NCI-H2171 (cell line): ENCODE data around the gene KCNT1.

Experiments
- DNase-seq: peaks from one replicate; lab custom pipeline; 2025; lab: John Stamatoyannopoulos, UW

KCNT1 gene

DNA sequence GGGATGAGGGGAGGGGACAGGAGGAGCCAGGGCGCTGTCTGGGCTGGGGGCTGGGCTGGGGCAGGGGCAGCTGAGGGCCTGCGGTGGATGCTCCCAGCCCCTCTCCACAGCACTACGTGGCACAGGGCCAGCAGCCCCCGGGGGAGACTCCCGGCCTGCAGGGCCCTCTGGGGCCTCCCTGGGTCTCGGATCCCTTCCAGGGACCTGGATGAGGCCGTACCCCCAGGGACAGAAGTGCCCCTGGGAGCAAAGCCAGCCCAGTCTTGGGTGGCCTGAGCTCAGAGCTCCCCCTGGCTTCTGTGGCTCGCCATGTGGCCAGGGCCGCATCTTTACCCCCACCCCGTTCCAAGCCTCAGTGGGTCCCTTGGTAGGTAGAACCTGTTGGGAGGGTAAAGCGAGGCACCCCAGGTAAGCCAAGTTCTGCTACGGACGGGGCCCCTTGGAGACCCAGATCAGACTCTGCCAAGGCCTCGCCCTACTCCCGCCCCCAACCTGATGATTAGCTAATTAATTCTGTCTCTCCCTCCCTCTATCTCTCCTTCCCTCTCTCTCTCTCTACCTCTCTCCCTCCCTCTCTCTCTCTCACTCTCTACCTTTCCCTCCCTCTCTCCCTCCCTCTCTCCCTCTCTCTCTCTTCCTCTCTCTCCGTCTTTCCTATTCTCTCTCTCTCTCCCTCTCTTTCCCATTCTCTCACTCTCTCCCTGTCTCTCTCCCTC, 24.3 kb downstream of the KCNT1 start:
- no peak for DNase-seq

GRCh38 chr9:135727257-135727875, 25.4 kb downstream of the KCNT1 start:
- no peak for DNase-seq

- no peak for DNase-seq
These were observed 26.6 kb downstream of the KCNT1 start for GRCh38 chr9:135728436-135729110.

- DNase-seq: no peak
These were observed 27.5 kb downstream of the KCNT1 start for GRCh38 chr9:135729480-135729879.

GRCh38 chr9:135731454-135731853, 29.5 kb downstream of the KCNT1 start:
- no peak for DNase-seq

DNA sequence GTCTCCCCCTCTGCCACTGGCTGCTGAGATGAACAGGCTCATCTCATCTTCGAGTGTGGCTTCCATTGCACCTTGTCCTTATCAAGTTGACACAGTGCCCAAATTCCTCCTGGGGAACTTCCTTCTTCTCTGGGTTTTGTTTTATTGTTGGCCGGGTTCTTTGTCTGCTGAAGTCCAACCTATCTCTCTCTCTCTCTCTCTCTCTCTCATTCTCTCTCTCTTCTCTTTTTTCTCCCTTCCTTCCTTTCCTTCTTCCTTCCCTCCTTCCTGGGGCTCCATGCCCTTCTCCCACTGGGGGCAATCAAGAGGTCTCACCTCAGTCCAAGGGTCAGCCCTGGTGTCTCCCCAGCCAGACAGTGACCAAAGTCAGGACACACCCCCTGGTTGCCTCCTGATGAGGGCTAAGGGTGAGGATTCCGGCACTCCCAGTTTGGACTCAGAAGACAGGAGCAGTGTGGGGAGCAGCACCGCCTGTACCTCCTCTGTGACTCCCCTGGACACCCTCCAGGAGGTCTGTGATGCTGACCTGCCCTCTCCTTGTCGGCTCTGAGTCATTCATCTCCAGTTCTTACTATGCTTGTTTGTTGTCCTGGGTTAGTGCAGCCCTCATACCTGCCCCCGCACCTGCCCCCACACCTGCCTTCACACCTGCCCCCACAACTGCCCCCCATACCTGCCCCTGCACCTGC, 30.7 kb downstream of the KCNT1 start:
- no peak for DNase-seq

- no peak for DNase-seq
These were observed 32.7 kb downstream of the KCNT1 start for GRCh38 chr9:135734616-135735144.

GRCh38 chr9:135736272-135736978, 34.4 kb downstream of the KCNT1 start:
- DNase-seq: no peak

GRCh38 chr9:135736979-135737839, 35.2 kb downstream of the KCNT1 start:
- no peak for DNase-seq

- no peak for DNase-seq
These were observed 36.0 kb downstream of the KCNT1 start for GRCh38 chr9:135737840-135738521.

DNA sequence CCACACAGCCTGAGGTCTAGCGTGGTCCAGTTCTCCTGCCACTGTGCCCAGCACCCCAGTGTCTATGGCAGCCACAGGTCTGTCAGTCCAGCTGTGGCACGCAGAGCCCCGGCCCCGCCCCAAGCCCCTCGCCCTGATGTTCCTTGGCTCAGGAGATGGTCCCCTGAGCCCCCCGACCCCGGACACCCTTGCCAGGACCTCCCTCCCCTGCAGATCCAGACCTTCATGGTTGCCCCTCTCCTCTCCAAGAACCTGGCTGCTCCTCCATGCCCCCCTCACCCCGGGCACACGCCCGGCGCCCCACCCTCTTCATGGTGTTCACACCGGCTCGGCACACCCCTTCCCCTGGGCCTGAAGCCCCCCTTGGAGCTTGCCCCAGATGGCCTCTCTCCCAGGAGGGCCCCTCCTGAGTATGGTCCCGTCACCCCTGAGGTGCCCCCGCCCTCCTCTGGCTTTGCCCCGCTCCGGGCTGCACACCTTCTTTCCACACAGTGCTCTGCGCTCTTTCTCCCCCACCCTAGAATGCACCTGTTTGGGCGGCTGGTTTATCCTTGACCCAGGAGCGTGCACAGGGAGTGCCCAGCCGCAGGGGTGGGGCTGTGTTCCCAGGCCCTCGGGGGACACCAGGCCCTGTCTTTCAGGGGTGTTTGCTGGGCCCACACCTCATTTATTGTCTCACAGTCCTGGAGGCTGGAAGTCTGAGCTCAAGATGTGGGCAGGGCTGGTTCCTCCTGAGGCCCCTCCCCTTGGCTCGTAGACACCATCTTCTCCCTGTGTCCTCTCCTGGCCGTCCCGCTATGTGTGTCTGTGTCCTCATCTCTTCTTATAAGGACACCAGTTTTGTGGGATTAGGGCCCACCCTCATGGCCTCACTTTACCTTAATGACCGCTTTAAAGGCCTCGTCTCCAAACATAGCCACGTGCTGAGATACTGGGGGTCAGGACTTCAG, 37.6 kb downstream of the KCNT1 start:
- DNase-seq: no peak

- DNase-seq: no peak
These were observed 39.6 kb downstream of the KCNT1 start for GRCh38 chr9:135741276-135742219.

DNA sequence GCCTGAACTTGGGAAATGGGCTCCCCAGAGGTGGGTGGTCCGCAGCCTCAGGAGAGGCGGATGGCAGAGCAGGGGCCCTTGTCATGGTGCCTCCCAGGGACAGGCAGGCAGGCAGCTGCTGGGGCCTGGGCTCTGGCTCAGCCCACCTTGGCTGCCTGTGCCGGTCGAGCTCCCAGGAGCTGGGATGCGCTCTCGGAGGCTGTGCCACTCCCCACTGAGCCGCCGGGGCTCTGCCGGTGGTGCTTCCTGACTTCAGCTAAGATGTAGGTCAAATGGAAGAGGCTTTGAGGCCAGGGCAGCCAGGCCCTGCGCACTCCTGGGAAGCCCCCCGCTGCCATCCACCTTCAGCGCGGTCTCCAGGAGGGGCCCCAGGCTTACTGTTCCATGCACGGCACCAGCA, 41.0 kb downstream of the KCNT1 start:
- DNase-seq: no peak

DNA sequence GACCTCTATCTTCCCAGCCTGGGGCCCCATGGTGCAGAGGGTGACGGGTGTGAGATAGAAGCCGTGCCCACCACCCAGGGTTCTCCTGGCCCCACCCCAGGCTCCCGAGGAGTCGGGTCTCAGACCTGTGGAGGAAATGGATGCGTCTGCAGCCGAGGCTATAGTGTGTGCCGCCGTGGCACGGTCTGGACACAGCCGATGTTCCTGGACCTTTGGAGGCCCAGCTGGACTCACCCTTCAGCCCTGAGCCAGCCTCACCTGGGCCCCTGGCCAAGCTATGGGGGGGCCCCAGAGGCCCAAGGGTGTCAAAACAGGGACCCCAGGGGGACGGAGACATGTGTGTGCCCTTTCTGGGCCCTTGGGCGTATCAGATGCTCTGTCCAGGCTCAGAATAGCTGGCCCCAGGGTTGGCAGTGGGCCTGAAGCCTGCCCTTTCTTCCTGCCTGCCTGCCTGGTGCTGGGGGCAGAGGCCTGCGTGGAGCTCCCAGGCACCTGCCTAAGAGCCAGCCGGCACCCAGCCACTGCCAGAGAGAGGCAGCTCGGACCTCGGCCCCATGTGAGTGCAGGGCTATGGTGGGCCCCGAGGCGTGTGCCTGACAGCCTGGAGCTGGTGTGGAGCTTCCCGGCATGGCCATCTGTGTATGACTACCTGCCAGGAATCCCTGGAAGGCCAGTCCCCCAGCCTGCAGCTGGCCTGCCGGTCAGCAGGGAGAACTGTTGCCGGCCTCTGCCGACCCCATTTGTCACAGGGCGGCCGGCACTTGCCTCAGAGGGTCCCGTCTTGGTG, 41.8 kb downstream of the KCNT1 start:
- no peak for DNase-seq

- no peak for DNase-seq
These were observed 42.5 kb downstream of the KCNT1 start for GRCh38 chr9:135744333-135745070.

DNA sequence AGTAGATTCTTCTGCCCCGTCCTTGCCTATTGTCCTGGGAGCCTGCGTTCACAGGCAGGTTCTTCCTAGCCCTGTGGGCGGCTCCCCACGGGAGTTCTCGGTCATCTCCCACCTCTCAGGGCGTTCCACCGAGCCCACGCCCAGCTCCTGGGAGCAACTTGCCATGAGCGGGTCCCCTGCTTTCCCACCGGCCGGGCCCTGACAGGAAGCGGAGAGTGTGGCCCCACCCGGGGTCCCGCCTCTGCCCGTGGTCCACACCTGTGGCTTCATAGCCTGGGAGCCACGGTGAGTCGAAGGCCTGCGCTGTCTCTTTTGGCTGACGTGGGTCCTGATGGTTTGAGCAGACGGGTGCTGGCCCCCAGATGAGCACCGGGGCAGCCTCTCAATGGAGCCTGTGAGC, 43.2 kb downstream of the KCNT1 start:
- DNase-seq: no peak
